ENCODE measurements around the gene MEGF11.

MEGF11 gene

DNA sequence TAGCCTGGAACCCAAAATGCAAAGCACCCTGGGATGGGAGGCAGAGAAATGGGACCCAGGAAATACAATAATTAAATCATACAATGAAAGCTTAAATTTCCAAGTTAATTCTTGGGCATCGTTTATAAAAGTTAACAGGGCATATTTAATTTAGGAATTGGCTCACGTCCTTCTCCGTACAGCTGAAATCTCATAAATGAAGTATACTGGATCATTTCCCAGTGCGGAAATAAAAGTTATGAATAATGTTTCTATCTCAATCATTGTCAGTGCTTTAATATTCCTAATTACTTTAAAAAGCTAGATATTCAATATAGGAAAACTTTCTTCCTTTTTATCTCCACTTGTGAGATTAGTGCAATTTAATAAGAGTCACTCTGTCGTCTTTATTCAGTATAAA, 164.0 kb downstream of the MEGF11 start:
- no peak for DNase-seq (ENCODE audit: low read depth)

- DNase-seq (ENCODE audit: low read depth) = no peak
Observed at GRCh38 chr15:66089049-66089448, 164.5 kb downstream of the MEGF11 start.

DNA sequence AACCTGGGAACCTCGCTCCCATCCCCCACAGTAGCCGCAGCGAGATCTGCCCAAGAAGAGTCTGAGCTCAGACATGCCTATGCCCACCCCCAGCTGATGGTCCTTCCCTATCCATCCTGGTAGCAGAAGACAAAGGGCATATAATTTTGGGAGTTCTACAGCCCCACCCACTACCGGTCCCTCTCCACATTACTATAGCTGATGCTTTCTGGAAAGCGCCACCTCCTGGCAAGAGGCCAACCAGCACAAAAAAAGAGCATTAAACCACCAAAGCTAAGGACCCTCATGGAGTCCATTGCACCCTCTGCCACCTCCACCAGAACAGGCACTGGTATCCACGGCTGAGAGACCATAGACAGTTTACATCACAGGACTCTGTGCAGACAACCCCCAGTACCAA, 168.4 kb downstream of the MEGF11 start:
- DNase-seq (ENCODE audit: low read depth) = no peak

- DNase-seq (ENCODE audit: low read depth) = no peak
Observed at GRCh38 chr15:66084704-66085103, 168.8 kb downstream of the MEGF11 start.

DNA sequence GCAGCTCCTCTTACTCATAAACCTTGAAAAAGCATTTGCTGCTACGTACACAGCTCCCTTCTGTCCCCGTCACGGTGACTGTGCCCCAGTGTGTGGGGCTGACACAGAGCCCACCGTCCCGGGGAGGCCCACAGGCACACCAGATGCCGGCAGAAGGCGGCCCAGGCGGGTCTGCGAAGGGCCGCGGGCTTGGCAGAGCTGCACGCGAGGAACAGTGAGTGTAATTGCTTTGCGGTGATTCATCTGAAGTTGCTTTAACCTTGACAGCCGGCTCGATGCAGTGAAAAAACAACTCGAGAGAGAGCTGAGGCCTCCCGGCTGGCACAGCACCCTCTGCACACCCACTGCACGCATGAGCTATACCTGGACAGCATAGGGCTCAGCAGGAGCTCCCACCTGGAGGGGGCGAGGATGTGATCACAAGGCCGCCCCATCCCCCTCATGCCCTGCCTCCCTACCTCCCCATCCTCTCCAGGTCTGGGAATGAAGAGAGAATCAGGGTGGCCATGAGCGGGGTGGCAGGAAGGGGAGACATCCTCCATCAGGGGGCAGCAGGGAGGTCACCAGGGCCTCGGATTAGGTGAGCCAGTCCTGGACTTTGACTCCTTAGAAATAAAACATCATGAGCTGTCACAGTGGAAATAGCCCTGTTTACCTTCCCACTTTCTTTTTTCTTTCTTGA, 172.7 kb downstream of the MEGF11 start:
- DNase-seq (ENCODE audit: low read depth) = no peak

GRCh38 chr15:66078929-66079275, 174.6 kb downstream of the MEGF11 start:
- DNase-seq (ENCODE audit: low read depth) = no peak

DNA sequence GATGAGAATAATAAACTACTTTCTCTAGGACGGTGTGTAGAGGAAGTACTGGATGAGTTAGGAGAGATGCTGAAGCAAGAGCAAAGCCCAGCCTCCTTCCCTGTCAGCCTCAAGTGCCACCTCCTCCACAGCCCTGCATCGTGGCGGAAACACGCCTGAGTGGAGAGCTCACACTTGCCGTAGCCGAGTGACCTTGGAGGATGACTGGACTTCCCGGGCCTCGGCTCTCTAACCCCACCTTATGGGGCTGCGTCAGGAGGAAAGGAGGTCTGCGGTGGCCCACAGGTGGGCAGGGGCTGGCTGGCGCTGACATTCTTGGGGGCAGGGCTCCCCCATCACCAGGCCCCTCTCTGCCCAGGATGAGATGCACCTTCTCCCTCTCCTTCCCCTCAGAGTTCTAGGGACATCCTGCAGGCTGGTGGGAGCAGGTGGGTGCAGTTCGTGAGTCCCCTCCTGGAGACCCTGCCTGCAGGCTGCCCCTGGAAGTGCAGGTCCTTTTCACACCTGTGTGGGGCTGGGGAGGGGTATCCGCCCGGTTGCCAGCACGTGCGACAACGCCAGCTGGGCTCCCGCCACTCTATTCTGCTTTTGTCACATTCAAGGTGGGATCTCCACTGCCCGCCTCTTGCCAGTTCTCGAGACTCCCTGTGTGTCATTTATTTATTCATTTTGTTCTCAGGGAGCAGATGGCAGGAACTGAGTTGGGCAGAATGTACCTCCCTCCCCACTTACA, 175.2 kb downstream of the MEGF11 start:
- DNase-seq (ENCODE audit: low read depth) = no peak

- DNase-seq (ENCODE audit: low read depth) = no peak
Observed at GRCh38 chr15:66077320-66077663, 176.3 kb downstream of the MEGF11 start.

DNA sequence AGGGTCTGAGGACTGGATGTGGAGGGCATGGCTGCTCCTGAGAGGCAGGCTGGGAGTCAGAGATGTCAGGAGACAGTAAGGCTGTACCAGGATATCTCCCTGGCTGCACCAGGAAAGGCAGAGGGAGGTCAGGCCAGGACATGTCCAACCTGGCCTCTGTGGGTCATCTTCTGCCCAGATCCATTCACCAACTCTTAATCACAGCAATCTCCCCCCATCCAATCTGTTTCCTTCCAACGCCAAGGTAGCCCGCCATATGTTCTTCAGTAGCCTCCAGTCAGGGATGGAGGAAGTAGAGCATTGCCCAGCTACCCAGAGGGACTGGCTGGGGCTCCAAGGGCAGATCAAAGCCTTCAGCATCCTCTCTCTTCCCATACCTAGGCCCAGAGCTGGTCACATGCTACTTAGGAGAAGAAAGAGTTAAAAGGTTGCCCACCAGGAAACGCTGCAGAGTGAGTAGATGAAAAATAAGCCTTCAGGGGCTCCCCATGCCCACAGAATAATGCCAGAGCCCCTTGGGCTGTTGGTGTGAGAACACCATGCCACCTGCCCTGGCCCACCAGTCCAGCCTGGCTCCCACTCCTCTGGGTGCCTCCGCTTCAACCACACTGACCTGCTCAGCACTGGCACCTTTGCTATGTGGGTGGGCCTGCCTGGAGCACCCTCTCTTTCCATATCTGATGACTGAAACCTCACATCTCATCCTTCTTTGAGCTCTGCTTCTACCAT, 176.8 kb downstream of the MEGF11 start:
- DNase-seq (ENCODE audit: low read depth) = no peak

DNA sequence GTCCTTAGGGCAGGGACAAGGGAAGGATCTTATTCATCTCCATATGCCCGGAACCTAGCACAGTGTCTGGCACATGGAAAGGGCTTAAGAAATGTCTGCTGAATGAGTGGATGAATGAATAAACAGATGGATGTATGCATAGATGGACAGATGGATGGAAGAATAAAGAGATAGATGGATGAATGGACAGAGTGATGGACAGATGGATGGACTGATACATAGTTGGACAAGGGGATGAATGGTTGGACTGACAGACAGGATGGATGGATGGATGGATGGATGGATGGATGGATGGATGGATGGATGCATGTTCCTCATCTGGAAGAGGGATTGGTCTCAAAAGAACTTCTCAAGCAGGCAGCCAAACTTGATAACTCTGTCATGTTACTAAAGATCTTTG, 177.6 kb downstream of the MEGF11 start:
- DNase-seq (ENCODE audit: low read depth) = no peak

DNA sequence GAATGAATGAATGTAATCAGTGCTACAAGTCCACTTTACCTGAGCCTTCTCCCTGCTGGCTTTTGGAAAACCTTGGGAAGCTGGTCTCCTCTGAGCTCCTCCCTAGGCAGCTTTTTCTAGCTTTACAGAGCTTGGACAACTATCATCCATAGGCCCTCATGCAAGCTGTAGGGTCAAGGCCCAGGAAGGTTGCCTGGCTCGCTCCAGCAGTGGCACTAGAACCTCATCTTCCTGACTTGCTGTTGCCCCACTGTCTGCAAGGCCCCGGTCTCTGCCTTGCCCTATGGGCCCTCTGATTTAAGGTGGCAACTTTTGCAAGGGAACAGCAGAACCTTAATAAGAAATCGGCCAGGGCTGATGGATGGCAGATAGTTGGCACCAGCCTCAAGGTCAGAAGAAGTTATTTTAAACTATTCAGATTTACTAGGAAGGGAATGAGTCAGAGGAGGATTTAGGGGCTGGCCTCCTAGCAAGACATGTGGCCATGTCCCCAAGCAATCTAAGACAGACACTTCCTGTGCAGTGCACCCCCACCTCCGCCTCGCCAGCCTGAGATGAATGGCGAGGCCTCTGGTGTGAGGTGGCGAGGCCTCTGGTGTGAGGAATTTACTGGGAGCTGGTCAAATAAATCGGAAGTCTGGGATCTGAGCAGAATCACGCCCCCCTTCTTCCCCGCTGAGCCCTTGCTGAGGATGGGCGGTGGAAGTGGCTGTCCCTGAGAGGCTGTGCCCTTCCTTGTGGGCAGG, 180.8 kb downstream of the MEGF11 start:
- no peak for DNase-seq (ENCODE audit: low read depth)

DNA sequence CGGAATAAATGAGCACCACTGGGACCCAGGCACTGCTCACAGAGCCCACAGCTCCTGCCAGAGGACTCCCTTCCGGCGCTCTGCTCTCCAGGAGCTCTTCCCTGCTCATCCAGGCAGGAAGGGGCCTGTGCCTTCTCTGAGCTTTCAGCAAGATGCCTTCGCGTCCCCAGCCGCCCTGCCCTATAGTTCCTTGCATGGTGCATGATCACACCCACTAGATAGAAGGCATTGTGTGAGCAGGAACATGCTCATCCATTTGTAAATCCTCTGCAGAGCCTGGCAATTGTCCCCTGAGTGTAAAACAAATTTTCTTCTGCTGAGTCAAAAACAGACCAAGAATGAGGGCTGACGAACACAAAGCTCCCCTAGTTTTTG, 181.6 kb downstream of the MEGF11 start:
- no peak for DNase-seq (ENCODE audit: low read depth)

DNA sequence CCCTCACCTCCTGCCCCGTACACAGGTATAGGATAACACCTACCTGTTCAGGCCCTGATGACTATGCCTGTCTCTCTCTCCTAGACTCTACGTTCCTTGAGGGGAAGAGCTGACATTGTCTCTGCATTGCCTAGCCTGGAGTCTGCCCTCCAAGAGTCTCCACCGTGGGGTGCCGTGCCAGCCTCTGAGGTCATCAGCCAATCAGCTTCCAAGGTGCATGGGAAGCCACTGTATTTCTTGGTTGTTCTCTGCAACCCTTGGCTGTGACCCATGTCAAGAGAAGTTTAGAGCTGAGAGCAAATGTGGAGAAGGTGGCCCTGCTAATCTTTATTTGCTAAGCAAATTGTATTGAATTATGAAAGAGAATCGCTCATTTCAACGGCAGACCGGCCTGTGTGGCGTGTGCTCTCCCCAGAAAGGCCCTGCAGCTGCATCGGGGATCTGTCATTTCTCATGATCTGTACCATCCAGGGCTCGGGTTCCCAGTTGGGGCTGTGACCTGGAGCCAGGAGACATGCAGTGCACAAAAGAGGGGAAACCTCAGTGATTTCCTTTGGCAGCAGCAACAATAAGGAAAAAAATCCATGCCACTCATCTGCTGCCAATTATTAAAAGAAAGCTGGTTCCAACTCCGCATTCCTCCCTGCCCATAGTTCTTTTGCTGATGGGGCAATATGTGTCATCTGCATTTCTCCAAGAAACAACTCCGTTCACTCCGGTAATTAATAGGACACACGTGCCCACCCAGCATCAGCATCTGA, 182.2 kb downstream of the MEGF11 start:
- no peak for DNase-seq (ENCODE audit: low read depth)

GRCh38 chr15:66070220-66070934, 183.2 kb downstream of the MEGF11 start:
- DNase-seq (ENCODE audit: low read depth) = no peak

GRCh38 chr15:66069751-66070150, 183.8 kb downstream of the MEGF11 start:
- no peak for DNase-seq (ENCODE audit: low read depth)

GRCh38 chr15:66068801-66069200, 184.7 kb downstream of the MEGF11 start:
- DNase-seq (ENCODE audit: low read depth) = no peak

- DNase-seq (ENCODE audit: low read depth) = no peak
Observed at GRCh38 chr15:66067687-66068086, 185.9 kb downstream of the MEGF11 start.

DNA sequence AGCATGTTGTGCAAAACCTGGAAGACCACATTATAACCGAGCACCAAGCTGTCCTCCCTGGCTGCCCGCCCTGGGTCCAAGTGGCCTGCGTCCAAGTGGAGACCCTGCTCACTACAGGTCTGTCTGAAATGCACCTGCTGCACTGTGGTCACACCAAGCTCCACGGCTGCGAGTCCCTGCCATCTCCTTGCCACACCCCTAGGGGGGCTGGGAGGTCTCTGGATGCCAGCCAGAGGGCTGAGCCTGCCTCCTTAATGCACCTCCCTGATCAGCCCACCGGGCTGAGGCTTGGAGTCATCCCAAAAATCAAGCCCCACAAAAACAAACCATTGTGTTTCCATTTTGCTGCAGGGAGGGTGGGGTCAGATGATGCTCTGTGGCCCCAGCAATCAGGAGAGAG, 187.1 kb downstream of the MEGF11 start:
- DNase-seq (ENCODE audit: low read depth) = no peak

- no peak for DNase-seq (ENCODE audit: low read depth)
Observed at GRCh38 chr15:66066005-66066404, 187.5 kb downstream of the MEGF11 start.

DNA sequence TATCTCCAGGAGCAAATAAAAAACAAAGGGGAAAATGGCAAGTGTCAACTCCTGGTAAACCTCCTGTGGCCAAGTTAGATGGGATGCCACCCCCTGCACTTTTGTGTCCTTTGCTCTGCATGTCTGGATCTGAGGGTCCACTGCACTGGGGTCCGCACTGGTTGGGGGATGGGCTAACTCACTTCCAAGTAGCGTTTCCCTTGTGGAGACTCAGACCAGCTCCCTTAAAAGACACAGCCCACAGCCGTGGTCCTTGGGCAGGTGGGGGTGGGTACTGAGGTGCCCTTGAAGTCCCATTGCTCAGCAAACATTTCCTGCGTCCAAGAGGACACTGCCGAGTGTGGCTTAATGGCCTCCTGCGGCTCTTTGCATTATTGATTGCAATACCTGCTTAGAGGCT, 188.2 kb downstream of the MEGF11 start:
- no peak for DNase-seq (ENCODE audit: low read depth)

- no peak for DNase-seq (ENCODE audit: low read depth)
Observed at GRCh38 chr15:66063147-66063546, 190.4 kb downstream of the MEGF11 start.

Measured in stimulated activated CD8-positive, alpha-beta memory T cell treated with anti-CD3 and anti-CD28 coated beads, Interleukin-4, amount 100 ng/mL, for 24 hours (primary cell).